Raji (cell line): Measurements from ENCODE around the gene ARMC9.

ENCODE experiments used
- POLR2A ChIP-seq: IDR thresholded peaks from 2 replicates; pipeline ENCODE4 v1.6.1; 2011; ENCODE audit warnings: low read depth, low read length, control low read depth; ENCODE audit not compliant: insufficient read depth

Gene ARMC9

GRCh38 chr2:231244382-231245248 lies 46.2 kb downstream of the ARMC9 start:
- no peak for TF ChIP-seq POLR2A

DNA sequence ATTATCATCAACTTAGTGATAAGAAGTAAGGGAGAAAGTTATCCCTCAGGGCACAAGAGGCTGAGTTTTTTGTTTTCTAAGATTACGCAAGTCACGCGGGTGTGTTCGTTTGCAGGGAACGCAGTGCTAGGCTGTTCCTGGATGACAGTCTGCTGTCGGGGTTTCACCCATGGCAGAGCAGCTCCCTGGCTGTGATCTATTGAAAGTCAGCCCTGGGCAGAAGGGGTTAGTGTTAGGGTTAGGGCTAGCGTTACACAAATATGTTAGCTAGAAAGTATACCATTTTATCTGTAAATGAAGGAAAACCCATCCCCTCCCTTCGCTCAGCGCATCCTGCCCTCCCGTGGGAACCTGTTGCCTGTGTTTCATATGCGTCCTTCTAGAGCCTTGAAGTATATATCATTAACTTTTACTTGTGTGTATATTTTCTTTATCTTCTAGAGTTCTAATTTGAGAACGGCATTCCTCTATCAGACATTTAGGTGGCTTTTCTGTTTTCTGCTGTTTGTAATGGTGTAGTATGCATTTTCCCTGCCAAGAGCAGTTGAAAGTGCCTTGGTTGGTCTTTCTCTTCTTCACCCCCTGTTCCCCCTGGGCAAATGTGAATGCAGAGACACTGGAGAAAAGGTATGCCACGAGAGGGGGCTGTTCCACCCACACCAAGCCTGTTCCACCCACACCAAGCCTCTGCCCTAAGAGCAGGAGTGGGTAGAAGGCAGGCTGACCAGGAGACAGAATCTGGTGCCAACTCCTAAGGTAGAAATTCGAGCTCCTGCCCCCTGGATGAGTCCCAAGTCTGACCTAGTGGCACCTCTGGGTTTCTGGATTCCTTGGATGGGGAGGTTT lies 47.0 kb downstream of the ARMC9 start:
- no peak for TF ChIP-seq POLR2A

DNA sequence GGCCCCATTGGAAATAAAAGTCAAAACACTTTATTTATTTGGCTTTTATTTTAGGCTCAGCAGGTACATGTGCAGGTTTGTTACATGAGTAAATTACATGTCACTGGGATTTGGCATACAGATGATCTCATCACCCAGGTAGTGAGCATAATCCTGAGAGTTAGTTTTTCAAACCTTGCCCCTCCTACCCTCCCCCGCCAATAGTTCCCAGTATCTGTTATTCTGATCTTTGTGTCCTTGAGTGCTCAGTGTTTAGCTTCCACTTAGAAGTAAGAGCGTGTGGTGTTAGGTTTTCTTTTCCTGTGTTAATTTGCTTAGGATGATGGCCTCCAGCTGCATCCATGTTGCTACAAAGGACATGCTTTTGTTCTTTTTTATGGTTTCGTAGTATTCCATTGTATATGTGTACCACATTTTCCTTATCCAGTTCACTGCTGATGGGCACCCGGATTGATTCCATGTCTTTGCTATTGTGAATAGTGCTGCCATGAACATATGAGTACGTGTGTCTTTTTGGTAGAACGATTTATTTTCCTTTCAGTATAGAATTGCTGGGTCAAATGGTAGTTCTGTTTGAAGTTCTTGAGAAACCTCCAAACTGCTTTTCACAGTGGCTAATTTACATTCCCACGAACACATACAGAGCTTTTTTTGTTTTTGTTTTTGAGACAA lies 47.9 kb downstream of the ARMC9 start:
- TF ChIP-seq POLR2A, result no peak

DNA sequence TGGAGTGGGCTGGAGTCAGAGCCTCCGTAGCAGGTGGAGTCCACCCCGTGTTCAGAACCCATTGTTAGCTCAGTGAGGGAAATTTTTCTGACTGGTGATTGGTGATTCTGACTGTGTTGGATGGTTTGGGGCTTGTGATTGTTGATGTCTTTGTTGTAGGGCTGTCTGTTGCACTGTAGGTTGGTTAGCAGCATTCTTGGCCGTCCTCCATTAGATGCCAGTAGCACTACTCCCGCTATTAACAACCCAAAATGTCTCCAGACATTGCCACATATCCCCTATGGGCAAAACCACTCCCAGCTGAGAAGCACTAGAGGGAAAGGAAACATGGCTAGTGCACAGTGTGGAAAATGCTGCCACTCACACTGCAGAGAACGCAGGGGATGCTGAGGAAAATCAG lies 51.7 kb downstream of the ARMC9 start:
- no peak for TF ChIP-seq POLR2A

DNA sequence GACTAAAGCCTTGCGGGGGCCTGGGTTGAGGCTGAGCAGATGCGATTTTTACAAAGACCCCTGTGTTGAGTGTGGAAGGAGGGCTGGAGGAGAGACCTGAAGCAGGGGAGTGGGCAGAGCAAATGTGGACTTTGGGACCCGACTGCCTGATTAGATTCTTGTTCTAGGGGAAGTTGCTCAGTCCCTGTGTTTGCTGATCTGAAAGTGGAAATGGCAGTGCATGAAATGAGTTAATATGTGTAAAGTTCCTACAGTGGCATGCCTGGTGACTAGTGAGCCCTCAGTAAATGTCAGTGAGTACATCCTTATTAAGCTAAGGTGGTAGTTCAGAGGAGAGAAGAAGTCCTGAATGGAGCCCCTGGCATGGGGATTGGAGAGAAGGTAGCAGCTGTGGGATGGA lies 52.3 kb downstream of the ARMC9 start:
- no peak for TF ChIP-seq POLR2A

GRCh38 chr2:231256494-231256893 lies 58.1 kb downstream of the ARMC9 start:
- no peak for TF ChIP-seq POLR2A

DNA sequence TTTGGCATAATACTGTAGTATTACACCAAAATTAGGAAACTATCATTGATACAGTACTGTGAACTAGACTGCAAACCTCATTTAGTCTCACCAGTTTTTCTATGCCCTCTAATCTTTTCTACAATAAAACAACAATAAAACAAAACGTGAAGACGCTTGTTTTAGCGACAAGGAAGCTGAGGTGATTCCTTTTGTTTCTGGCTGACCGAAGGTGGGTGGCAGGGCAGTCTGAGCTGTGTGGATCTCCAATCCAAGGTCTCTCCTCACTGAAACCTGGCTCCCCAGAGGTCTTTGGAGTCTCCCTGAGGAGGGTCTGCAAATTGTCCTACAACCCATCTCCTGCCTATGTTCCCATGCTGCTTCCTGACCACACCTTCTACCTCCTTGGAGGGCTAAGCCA lies 59.3 kb downstream of the ARMC9 start:
- no peak for TF ChIP-seq POLR2A

- no peak for TF ChIP-seq POLR2A
Measured at GRCh38 chr2:231258701-231259100, 60.3 kb downstream of the ARMC9 start.

GRCh38 chr2:231259104-231259503 lies 60.7 kb downstream of the ARMC9 start:
- no peak for TF ChIP-seq POLR2A

DNA sequence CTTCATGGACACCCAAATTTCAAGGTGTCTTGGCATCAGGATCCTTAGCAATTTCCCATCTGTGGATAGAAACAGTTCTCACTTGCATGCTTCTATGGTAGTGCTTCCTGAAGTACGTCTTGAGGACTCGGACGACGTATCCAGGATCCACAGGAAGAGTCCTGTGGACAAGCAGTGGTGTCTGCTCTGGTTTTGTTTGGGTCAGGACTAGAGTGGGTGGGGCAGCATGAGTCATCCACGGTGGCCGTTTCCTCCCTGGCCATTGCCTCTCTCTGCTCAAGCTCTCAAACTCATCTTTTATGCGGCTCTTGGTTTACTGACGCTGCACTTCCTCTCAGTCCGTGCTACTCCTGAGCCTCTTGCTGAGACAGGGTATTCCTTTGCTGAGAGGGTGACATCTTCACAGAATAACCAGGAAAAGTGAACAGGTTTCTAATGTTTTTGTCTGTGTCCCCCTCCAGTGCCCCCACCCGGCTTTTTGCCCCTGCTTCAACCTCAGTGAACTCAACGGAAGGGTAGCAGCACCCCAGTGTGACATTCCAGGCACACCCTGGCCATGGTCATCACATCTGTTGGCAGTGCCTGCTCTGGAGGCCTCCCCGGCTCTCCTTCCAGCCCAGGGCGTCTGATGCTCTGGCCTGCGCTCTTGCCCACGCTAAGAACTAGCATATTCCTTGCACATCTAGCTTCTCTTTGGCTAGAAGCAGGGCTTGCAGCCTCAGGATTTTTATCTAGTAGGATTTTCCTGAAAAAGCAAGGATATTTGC lies 62.2 kb downstream of the ARMC9 start:
- TF ChIP-seq POLR2A, result no peak

- TF ChIP-seq POLR2A, result no peak
Measured at GRCh38 chr2:231263118-231263831, 64.8 kb downstream of the ARMC9 start.

GRCh38 chr2:231270221-231271114 lies 72.0 kb downstream of the ARMC9 start:
- TF ChIP-seq POLR2A, result no peak

DNA sequence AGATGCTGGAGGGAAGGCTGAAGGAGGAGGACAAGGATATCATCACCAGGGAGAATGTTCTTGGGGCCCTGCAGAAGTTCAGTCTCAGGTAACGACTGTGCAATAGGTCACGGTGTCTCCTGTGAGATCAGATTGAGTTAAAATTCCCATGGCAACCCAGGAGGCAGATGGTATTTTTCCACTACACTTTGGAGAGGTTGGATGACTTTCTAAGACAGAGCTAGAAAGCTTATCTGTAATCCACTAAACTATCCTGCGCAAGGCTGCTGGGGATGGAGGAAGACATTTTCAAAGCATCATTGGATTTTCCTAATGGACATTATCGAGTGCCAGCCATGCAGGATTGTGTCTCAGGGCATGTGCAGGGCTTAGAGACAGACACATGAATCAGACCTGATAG lies 74.6 kb downstream of the ARMC9 start:
- TF ChIP-seq POLR2A, result no peak
